Measurements from ENCODE around the gene TLR4.

The TLR4 gene

DNA sequence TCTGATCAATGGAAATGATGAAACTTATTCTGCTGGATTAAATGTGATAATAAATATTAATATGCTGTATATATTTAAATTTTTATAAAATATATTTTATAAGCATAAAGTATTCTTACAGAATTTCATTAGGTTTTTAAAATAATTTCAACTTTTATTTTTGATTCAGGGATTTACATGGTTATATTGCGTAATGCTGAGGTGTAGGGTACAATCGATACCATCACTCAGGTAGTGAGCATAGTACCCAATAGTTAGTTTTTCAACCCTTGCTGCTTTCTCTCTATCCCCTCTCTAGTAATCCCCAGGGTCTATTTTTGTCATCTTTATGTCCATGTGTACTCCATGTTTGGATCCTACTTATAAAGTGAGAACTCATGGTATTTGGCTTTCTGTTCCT lies 5.7 kb downstream of the TLR4 start:
- TF ChIP-seq, protein P1, sequence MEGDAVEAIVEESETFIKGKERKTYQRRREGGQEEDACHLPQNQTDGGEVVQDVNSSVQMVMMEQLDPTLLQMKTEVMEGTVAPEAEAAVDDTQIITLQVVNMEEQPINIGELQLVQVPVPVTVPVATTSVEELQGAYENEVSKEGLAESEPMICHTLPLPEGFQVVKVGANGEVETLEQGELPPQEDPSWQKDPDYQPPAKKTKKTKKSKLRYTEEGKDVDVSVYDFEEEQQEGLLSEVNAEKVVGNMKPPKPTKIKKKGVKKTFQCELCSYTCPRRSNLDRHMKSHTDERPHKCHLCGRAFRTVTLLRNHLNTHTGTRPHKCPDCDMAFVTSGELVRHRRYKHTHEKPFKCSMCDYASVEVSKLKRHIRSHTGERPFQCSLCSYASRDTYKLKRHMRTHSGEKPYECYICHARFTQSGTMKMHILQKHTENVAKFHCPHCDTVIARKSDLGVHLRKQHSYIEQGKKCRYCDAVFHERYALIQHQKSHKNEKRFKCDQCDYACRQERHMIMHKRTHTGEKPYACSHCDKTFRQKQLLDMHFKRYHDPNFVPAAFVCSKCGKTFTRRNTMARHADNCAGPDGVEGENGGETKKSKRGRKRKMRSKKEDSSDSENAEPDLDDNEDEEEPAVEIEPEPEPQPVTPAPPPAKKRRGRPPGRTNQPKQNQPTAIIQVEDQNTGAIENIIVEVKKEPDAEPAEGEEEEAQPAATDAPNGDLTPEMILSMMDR (conservative IDR thresholded peaks at IDR 0.05; ENCODE audit: low read depth, low read length): no peak
- no peak for DNase-seq (ENCODE audit: low read depth)
- H3K4me3 ChIP-seq (ENCODE audit: low read length): no peak overlapping the region

- TF ChIP-seq, protein P1 (conservative IDR thresholded peaks at IDR 0.05; ENCODE audit: low read depth, low read length): no peak
- H3K4me3 ChIP-seq (ENCODE audit: low read length): no peak overlapping the region
- no peak for DNase-seq (ENCODE audit: low read depth)
Observed at GRCh38 chr9:117714282-117714681, 10.1 kb downstream of the TLR4 start.

GRCh38 chr9:117715411-117715989 lies 11.3 kb downstream of the TLR4 start:
- TF ChIP-seq, protein P1 (conservative IDR thresholded peaks at IDR 0.05; ENCODE audit: low read depth, low read length): no peak
- H3K4me3 ChIP-seq (ENCODE audit: low read length): no peak overlapping the region
- DNase-seq (ENCODE audit: low read depth): no peak

DNA sequence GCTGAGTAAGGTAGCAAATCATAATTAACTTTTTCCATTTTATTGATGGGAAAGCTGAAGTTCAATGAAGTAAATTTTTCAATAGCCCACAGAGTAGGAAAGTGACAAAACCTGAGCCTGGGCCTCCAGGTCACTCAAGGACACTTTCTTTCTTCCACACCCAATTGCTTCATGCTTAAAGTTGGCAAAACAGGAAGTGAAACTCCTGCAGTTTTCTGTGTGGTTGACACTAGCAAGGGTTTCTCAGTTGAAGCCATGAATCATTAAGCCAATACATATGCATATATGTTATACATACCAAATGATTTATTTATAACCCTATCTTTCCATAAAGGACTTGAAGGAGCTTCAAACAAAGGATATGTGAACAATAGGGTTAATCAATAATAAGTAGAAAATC lies 13.9 kb downstream of the TLR4 start:
- no peak overlapping the region for H3K4me3 ChIP-seq (ENCODE audit: low read length)
- DNase-seq (ENCODE audit: low read depth): no peak
- TF ChIP-seq, protein P1 (conservative IDR thresholded peaks at IDR 0.05; ENCODE audit: low read depth, low read length): no peak

DNA sequence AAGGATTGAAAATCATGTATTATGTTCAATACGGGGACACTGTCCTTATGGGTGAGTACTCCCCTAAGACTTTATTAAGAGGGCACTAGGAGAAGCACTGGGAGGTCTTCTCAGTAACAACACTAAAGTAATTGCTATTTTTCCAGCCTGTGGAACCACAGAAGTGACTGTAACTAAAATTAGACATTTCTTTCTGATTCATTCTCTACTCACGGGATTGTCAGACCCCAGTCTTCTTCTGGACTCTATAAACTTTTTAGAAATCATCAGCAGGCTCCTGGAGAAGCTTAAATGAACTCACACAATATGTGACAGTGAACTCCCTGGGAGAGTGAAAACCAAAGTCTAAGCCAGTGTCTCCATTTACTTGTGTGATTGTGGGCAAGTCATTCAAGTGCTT lies 14.5 kb downstream of the TLR4 start:
- H3K4me3 ChIP-seq (ENCODE audit: low read length): no peak overlapping the region
- TF ChIP-seq, protein P1 (conservative IDR thresholded peaks at IDR 0.05; ENCODE audit: low read depth, low read length): no peak
- DNase-seq (ENCODE audit: low read depth): no peak

- no peak overlapping the region for H3K4me3 ChIP-seq (ENCODE audit: low read length)
- TF ChIP-seq, protein P1 (conservative IDR thresholded peaks at IDR 0.05; ENCODE audit: low read depth, low read length): no peak
- no peak for DNase-seq (ENCODE audit: low read depth)
Observed at GRCh38 chr9:117719161-117719920, 15.1 kb downstream of the TLR4 start.

DNA sequence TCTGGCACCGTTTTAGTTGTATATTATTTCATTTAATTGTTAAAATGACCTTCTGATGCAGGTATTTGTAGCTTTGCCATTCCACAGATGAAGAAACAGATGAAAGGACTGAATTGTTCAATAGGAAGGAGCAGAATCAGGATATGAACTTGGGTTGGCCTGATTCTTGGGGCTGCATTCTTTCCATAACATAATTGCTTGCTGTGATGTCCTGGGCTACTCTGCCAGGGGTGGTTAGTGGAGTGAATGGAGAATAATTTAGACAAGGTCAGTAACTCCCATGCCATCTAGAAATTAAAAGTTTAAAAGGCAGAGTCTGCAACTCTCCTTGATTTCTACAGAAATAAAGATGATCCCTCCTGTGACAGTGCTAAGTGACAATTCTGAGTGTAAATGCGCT lies 15.9 kb downstream of the TLR4 start:
- DNase-seq (ENCODE audit: low read depth): no peak
- H3K4me3 ChIP-seq (ENCODE audit: low read length): no peak overlapping the region
- TF ChIP-seq, protein P1 (conservative IDR thresholded peaks at IDR 0.05; ENCODE audit: low read depth, low read length): no peak

All from retinal pigment epithelial cell (primary cell).